ENCODE results near the gene SORBS2.

- TF ChIP-seq CTCF (IDR thresholded peaks at IDR 0.05) = no peak
- no peak for TF ChIP-seq POLR2A (IDR thresholded peaks at IDR 0.05)
Measured at GRCh38 chr4:185662030-185662778, 149.8 kb downstream of the SORBS2 start.
